Activated CD4-positive, CD25-positive, alpha-beta regulatory T cell (primary cell): ENCODE results near the gene CPT1C.

ENCODE experiments used
- DNase-seq, 4 experiments: peaks; one replicate each; lab custom pipeline; 2025; lab: John Stamatoyannopoulos, UW

Gene CPT1C

GRCh38 chr19:49690656-49691242 lies at the start of gene CPT1C:
CPT1C (plus strand) TSS chr19:49691116; CDS start chr19:49692253, 1,137 bp downstream.
- peak in 1 of 4 experiments; percentile 27 for DNase-seq

GRCh38 chr19:49641688-49642491 lies 49.0 kb upstream of the CPT1C start, which contains the start of gene SCAF1:
SCAF1 (plus strand) TSS chr19:49642209; CDS start chr19:49645027, 2,818 bp downstream.
- peak; percentile 94 to 99 (median 98) for DNase-seq

GRCh38 chr19:49642492-49643035 lies 48.4 kb upstream of the CPT1C start:
- DNase-seq, result no peak

- no peak for DNase-seq
Measured at GRCh38 chr19:49643466-49643865, 47.5 kb upstream of the CPT1C start.

GRCh38 chr19:49645592-49645991 lies 45.3 kb upstream of the CPT1C start:
- DNase-seq, result no peak

- no peak for DNase-seq
Measured at GRCh38 chr19:49645995-49646394, 44.9 kb upstream of the CPT1C start.

GRCh38 chr19:49646586-49646985 lies 44.3 kb upstream of the CPT1C start:
- DNase-seq, result no peak

- DNase-seq, result no peak
Measured at GRCh38 chr19:49651029-49651819, 39.7 kb upstream of the CPT1C start.

- DNase-seq, result no peak
Measured at GRCh38 chr19:49651820-49652550, 38.9 kb upstream of the CPT1C start.

- DNase-seq, result no peak
Measured at GRCh38 chr19:49652551-49653465, 38.1 kb upstream of the CPT1C start.

GRCh38 chr19:49653466-49653806 lies 37.5 kb upstream of the CPT1C start:
- no peak for DNase-seq

- no peak for DNase-seq
Measured at GRCh38 chr19:49654581-49654980, 36.3 kb upstream of the CPT1C start.

- DNase-seq, result no peak
Measured at GRCh38 chr19:49655570-49656455, 35.1 kb upstream of the CPT1C start.

GRCh38 chr19:49656456-49657109 lies 34.3 kb upstream of the CPT1C start:
- DNase-seq, result no peak

- no peak for DNase-seq
Measured at GRCh38 chr19:49657493-49658138, 33.3 kb upstream of the CPT1C start.

- no peak for DNase-seq
Measured at GRCh38 chr19:49658139-49658517, 32.8 kb upstream of the CPT1C start.

- no peak for DNase-seq
Measured at GRCh38 chr19:49658566-49659442, 32.1 kb upstream of the CPT1C start.
